PC-3 (cell line): ENCODE measurements around the gene ST7. TPM values are rescaled to one million over a fixed set of nuclear protein-coding genes. Genes with fewer than 3 reads are reported as not detected.

Source experiments
- ATAC-seq: fragments of 200-7000 bp; cut with Tn5 transposase; 2 replicates; pipeline ENCODE4 v1.9.1; 2020; ENCODE audit warnings: mild to moderate bottlenecking, moderate library complexity
- BruUV-seq: library from RNA; stranded (reverse); fragments of 400-500 nt; replicated peaks from 2 replicates; lab custom pipeline; 2021; lab: Mats Ljungman, UMichigan
- CTCF ChIA-PET: fragments of 300-600 bp; sonication (Branson Sonifier 250); formaldehyde crosslinking; loops from one replicate; lab custom pipeline; 2022; ENCODE audit warnings: antibody characterized with exemption; lab: Charles Lee
- POLR2A ChIA-PET: fragments of 300-600 bp; sonication (Branson Sonifier 250); formaldehyde crosslinking; loops from one replicate; lab custom pipeline; 2022; ENCODE audit warnings: antibody characterized with exemption; ENCODE audit not compliant: unreplicated experiment; lab: Charles Lee
- DNase-seq: peaks from one replicate; pipeline ENCODE4 v3.0.0-alpha.2; 2015
- H2AFZ ChIP-seq: fragments of 300-600 bp; sonication (generic); 2 replicates; pipeline ENCODE4 v1.6.0; 2016; ENCODE audit warnings: antibody characterized with exemption, low read length
- H3F3A ChIP-seq: fragments of 300-600 bp; sonication (generic); one replicate; pipeline ENCODE4 v1.6.0; 2017; ENCODE audit warnings: antibody characterized with exemption, low read length, control low read depth, mild to moderate bottlenecking; ENCODE audit not compliant: unreplicated experiment
- H3K27ac ChIP-seq: fragments of 300-600 bp; sonication (generic); 2 replicates; pipeline ENCODE4 v1.5.1; 2016; ENCODE audit warnings: mild to moderate bottlenecking, low read length
- H3K27me3 ChIP-seq: fragments of 300-600 bp; sonication (generic); 2 replicates; pipeline ENCODE4 v1.6.1; 2016; ENCODE audit warnings: low read length, mixed read lengths
- H3K36me3 ChIP-seq: fragments of 300-600 bp; sonication (generic); 2 replicates; pipeline ENCODE4 v1.6.1; 2016; ENCODE audit warnings: low read depth, mixed run types, low read length, mixed read lengths
- H3K4me1 ChIP-seq: fragments of 300-600 bp; sonication (generic); 2 replicates; pipeline ENCODE4 v1.5.1; 2016; ENCODE audit warnings: low read length; ENCODE audit not compliant: insufficient read depth
- H3K4me2 ChIP-seq: fragments of 300-600 bp; sonication (generic); 2 replicates; pipeline ENCODE4 v1.6.0; 2016; ENCODE audit warnings: low read length
- H3K4me3 ChIP-seq: fragments of 300-600 bp; sonication (generic); 2 replicates; pipeline ENCODE4 v1.5.1; 2016; ENCODE audit warnings: mild to moderate bottlenecking, low read length, mixed read lengths
- H3K79me2 ChIP-seq: fragments of 300-600 bp; sonication (generic); 2 replicates; pipeline ENCODE4 v1.6.1; 2017; ENCODE audit warnings: low read length, mixed read lengths
- H3K9ac ChIP-seq: fragments of 300-600 bp; sonication (generic); 2 replicates; pipeline ENCODE4 v1.6.0; 2016; ENCODE audit warnings: mild to moderate bottlenecking, low read length
- H3K9me2 ChIP-seq: fragments of 300-600 bp; sonication (generic); replicated peaks from 2 replicates; pipeline ENCODE4 v1.6.1; 2016; ENCODE audit warnings: mixed run types, low read length, mixed read lengths
- H3K9me3 ChIP-seq: fragments of 300-600 bp; sonication (generic); 2 replicates; pipeline ENCODE4 v1.6.1; 2016; ENCODE audit warnings: low read length, mixed read lengths
- H4K20me1 ChIP-seq: fragments of 300-600 bp; sonication (generic); 2 replicates; pipeline ENCODE4 v1.6.1; 2016; ENCODE audit warnings: low read length, mixed read lengths
- EZH2 ChIP-seq: fragments of 300-600 bp; sonication (generic); IDR thresholded peaks from one replicate; pipeline ENCODE4 v1.6.1; 2017; ENCODE audit warnings: antibody characterized with exemption, mild to moderate bottlenecking, low read length; ENCODE audit not compliant: unreplicated experiment
- EZH2phosphoT487 ChIP-seq: fragments of 300-600 bp; sonication (generic); IDR thresholded peaks from 2 replicates; pipeline ENCODE4 v1.6.1; 2018; ENCODE audit warnings: mild to moderate bottlenecking, antibody characterized with exemption, low read length, borderline replicate concordance
- intact Hi-C: fragments of 100-400 bp; cut with micrococcal nuclease; formaldehyde crosslinking; loops from 2 replicates; pipeline ENCODE4 v1.9.0; 2023
- total RNA-seq: library from RNA; depleted of rRNA; stranded (reverse); fragments of >200 nt; gene quantifications from 2 replicates; pipeline ENCODE4 v1.2.3, GENCODE V29; 2014
- TF ChIP-seq, protein P1 (sequence below): fragments of 300-600 bp; sonication (generic); conservative IDR thresholded peaks from 2 replicates; pipeline ENCODE4 v1.5.1; 2017; ENCODE audit warnings: antibody characterized with exemption, low read depth, mild to moderate bottlenecking, low read length

Gene ST7
- total RNA-seq, 1 experiment from 2014 or later = 19.7 TPM

- Histone ChIP-seq H3K79me2 (no peaks in the 10 kb centered on the region), H3K4me2 (no peak overlapping the region)
Measured at GRCh38 chr7:117065571-117066150, 112.4 kb downstream of the ST7 start.

GRCh38 chr7:117066668-117067067 is 113.4 kb downstream of the ST7 start:
- no peak for DNase-seq
- no peak for ATAC-seq
- no TSS peak for BruUV-seq
- POLR2A ChIA-PET = no interaction called here
- H3K79me2 ChIP-seq = no peaks in the 10 kb centered on the region
- no peaks in the 10 kb centered on the region for H3K9me2 ChIP-seq
- H3K27me3 ChIP-seq = no peaks in the 10 kb centered on the region
- H3K27ac ChIP-seq = no peak overlapping the region
- H3K9me3 ChIP-seq = no peaks in the 10 kb centered on the region
- H2AFZ ChIP-seq = no peak overlapping the region
- H3F3A ChIP-seq = no peaks in the 10 kb centered on the region
- CTCF ChIA-PET = no interaction called here
- H3K36me3 ChIP-seq = no peaks in the 10 kb centered on the region
- H3K4me2 ChIP-seq = no peak overlapping the region
- H3K4me3 ChIP-seq = no peak overlapping the region
- H4K20me1 ChIP-seq = no peaks in the 10 kb centered on the region
- intact Hi-C loops = no loop called here
- H3K9ac ChIP-seq = no peak overlapping the region
- peaks cover 7% of the 10 kb centered on the region for H3K4me1 ChIP-seq
- TF ChIP-seq EZH2phosphoT487 (no peak), EZH2 (no peak)
- TF ChIP-seq, protein P1, sequence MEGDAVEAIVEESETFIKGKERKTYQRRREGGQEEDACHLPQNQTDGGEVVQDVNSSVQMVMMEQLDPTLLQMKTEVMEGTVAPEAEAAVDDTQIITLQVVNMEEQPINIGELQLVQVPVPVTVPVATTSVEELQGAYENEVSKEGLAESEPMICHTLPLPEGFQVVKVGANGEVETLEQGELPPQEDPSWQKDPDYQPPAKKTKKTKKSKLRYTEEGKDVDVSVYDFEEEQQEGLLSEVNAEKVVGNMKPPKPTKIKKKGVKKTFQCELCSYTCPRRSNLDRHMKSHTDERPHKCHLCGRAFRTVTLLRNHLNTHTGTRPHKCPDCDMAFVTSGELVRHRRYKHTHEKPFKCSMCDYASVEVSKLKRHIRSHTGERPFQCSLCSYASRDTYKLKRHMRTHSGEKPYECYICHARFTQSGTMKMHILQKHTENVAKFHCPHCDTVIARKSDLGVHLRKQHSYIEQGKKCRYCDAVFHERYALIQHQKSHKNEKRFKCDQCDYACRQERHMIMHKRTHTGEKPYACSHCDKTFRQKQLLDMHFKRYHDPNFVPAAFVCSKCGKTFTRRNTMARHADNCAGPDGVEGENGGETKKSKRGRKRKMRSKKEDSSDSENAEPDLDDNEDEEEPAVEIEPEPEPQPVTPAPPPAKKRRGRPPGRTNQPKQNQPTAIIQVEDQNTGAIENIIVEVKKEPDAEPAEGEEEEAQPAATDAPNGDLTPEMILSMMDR = no peak

More at GRCh38 chr7:117065571-117066150, 112.4 kb downstream of the ST7 start:
- Histone ChIP-seq H3K27ac (no peak overlapping the region), H2AFZ (no peak overlapping the region), H3F3A (no peaks in the 10 kb centered on the region), H3K9me2 (no peaks in the 10 kb centered on the region), H4K20me1 (no peaks in the 10 kb centered on the region), H3K36me3 (no peaks in the 10 kb centered on the region), H3K9me3 (no peaks in the 10 kb centered on the region), H3K27me3 (no peaks in the 10 kb centered on the region), H3K9ac (no peak overlapping the region), H3K4me1 (peaks cover 9% of the 10 kb centered on the region), H3K4me3 (no peak overlapping the region)
- ATAC-seq (no peak), DNase-seq (no peak)
- CTCF ChIA-PET = no interaction called here
- BruUV-seq = no TSS peak
- intact Hi-C loops = no loop called here
- no peak for TF ChIP-seq EZH2
- TF ChIP-seq EZH2phosphoT487 = no peak
- TF ChIP-seq, protein P1 = no peak
- POLR2A ChIA-PET = no interaction called here

DNA sequence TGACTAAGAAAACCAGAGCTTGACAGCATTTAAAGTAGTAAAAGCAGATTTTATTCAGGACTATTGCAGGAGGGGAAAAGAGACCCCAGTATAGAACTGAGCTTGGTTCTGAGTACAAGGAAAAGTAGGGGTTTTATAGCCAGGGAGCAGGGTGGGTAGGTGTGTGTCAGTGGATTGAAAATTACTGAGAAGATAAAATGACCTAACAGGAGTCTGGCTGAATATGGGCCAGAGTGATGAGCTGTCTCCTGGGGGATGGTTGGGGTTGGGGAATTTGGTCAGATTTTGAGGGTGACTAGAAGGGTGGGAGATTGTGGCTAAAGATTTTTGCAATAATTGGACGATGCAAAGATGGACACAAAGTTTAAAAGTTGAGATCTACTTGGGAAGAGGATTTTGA is 114.0 kb downstream of the ST7 start:
- no peaks in the 10 kb centered on the region for H4K20me1 ChIP-seq
- H3K4me1 ChIP-seq = peaks cover under 1% of the 10 kb centered on the region; the same call in 1 of the 2 replicates
- no peak overlapping the region for H3K4me3 ChIP-seq
- DNase-seq (no peak), ATAC-seq (no peak)
- no TSS peak for BruUV-seq
- H3F3A ChIP-seq = no peaks in the 10 kb centered on the region
- H3K9ac ChIP-seq = no peak overlapping the region
- TF ChIP-seq, protein P1 = no peak
- TF ChIP-seq EZH2phosphoT487 (no peak), EZH2 (no peak)
- no peaks in the 10 kb centered on the region for H3K79me2 ChIP-seq
- no peak overlapping the region for H3K4me2 ChIP-seq
- no peaks in the 10 kb centered on the region for H3K9me3 ChIP-seq
- no peaks in the 10 kb centered on the region for H3K27me3 ChIP-seq
- H3K9me2 ChIP-seq = no peaks in the 10 kb centered on the region
- ChIA-PET CTCF (no interaction called here), POLR2A (no interaction called here)
- no peak overlapping the region for H3K27ac ChIP-seq
- no peaks in the 10 kb centered on the region for H3K36me3 ChIP-seq
- intact Hi-C loops = no loop called here
- H2AFZ ChIP-seq = no peak overlapping the region
